GM21367 (cell line): ENCODE measurements around the gene CCDC170.
"Not testable (repeated sequence)": the region's sequence is repeated elsewhere in the genome, so short reads cannot be mapped to it uniquely, and the experiment has no call there.

ENCODE experiments used
- ATAC-seq: cut with Tn5 transposase; IDR thresholded peaks from one replicate; pipeline ENCODE4 v1.9.1; 2021; ENCODE audit not compliant: unreplicated experiment

The CCDC170 gene

DNA sequence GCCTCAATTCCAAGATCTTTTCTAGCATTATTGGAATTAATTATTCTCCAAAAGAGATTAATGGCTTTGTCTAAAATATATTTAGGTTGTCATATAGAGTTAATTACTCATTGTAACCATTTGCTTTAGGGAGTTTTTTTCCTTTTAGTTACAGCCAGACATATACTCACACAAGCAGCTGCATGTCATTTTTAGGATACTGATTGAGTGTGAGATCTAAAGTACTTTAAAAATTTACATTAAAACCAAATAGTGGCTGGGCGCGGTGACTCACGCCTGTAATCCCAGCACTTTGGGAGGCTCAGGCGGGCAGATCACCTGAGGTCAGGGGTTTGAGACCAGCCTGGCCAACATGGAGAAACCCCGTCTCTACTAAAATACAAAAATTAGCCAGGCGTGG, 51.1 kb downstream of the CCDC170 start:
- not testable (repeated sequence) for ATAC-seq

DNA sequence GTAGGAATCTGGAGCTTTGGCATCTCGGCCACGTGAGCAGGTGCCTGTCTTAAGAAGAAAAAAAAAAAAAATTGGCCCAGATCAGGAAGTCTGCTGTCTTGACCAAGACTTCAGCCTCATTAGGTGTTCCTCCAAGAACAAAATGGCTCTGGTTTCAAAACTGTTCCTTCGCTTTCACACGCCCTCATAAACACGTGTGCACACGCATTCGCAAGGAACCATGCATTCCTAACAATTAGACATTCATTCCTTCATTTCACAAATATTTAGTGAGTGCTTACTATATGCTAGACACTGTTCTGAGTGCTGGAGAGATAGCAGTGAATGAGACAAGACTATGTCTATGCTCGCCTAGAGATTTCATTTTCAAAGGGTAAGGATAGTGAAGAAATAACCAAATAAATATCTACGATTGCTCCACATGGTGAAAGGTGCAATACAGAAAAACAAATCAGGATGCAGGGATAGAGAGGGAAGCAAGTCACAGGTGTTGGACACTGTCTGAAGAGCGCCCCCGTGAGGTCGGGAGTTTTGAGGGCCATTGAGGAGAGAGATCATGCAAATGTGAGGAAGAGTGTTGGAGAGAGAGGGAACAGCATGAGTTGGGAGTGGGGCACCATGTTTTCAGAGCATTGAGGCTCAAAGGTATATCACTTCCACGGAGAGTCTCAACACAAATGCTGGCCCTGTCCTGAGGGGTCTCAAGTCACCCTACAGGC, 53.3 kb downstream of the CCDC170 start:
- ATAC-seq = no peak

- ATAC-seq = no peak
Observed at GRCh38 chr6:151548201-151548600, 54.4 kb downstream of the CCDC170 start.

GRCh38 chr6:151549790-151550189, 56.0 kb downstream of the CCDC170 start:
- ATAC-seq = no peak

DNA sequence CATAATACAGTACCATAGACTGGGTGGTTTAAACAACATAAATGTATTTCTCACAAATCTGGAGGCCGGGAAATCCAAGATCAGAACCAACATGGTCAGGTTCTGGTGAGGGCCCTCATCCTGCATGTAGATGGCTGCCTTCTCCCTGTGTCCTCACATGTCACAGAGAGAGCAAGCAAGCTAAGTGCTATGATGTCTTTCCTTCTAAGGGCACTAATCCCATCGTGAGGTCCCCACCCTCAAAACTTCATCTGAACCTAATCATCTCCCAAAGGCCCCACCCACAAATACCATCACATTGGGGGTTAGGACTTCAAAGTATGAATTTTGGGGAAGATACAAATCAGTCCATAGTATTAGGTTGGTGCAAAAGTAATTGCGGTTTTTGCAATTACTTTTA, 56.8 kb downstream of the CCDC170 start:
- no peak for ATAC-seq

DNA sequence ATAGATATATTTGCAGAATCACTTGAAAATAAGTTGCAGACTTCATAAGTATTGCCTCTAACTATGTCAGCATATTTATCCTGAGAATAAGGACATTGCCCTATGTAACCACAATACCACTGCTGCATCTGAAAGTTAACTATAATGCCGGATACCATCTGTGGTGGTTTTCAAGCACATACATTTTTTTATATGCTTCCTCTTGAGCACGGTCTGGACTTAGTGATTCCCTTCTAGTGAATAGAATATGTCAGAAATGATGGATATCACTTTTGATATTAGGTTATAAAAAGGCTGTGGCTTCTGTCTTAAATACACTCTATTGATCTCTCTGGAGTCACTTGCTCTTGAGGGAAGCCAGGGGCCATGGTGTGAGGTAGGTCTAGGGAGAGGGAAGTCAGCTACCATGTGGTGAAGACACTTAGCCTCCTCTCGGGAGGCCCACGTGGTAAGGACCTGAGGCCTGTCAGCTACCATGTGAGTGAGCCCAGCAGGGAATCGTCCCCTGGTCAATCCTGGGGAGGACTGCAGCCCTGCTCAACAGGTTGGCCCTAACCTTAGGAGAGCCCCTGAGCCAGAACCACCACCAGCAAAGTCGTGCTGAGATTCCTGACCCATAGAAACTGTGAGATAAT, 57.5 kb downstream of the CCDC170 start:
- ATAC-seq = no peak

DNA sequence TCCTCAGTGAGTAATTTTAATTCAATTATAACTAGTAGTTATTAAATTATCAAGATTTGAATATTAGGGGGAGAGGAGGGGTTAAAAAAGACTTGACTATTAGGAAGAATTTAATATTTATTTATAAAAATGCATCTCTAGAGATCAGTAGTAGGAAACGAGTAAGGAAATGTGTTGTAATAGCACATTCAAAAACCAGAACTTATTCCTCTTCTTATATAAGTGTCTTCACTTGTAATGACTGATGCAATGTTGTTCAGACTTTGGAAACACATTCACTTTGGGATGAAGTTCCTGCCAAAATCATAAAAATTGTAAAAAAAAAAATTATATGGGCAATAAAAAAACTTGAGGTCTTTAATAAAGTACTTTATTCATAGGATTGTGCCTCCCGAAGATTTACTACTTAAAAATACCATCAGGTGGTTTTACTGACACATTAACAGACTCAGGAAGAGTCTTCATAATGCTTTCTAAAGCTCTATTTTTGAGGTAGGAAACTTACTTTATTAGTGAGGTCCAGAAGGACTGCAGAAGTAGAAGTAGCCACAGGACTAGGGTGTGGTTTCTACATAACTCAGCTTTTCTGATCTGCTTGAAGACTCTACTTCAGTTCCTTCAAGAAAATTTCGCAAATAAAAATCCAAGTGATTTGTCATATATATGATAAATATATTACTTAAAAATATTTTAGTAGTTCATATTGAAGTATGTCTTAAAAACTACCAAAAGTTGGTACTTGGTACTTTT, 59.8 kb downstream of the CCDC170 start:
- no peak for ATAC-seq

DNA sequence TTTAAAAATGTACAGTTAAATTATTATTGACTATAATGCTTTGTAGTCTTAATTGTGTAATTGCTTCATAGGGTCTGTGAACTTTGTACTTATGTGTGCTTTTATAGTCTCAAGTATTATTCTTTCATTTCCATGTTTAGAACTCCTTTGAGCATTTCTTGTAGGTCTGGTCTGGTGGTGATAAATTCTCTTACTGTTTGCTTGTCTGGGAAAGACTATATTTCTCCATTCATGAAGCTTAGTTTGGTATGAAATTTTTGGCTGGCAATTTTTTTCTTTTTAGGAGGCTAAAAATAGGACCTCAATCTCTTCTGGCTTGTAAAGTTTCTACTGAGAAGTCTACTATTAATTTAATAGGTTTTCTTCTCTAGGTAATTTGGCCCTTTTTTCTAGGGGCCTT, 67.4 kb downstream of the CCDC170 start:
- ATAC-seq = no peak

GRCh38 chr6:151564654-151565053, 70.8 kb downstream of the CCDC170 start:
- no peak for ATAC-seq

DNA sequence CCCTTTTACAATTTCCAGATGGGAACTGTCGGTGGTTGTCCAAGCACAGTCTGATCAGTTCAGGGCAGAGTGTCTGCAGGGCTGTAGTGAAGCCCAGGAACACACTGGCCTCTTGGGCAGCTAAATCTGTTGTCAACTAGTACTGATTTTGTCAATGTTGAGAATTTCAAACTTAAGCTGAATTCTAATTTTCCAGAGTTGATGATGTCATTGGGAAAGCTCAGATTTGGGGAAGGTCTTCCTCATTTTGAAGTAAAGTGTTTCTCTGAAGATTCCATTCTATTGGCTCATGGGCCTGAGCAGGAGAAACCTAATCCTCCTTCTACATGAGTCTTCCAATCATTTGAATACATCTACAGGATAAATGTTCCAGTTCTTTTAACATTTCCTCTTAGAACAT, 72.1 kb downstream of the CCDC170 start:
- ATAC-seq = no peak

DNA sequence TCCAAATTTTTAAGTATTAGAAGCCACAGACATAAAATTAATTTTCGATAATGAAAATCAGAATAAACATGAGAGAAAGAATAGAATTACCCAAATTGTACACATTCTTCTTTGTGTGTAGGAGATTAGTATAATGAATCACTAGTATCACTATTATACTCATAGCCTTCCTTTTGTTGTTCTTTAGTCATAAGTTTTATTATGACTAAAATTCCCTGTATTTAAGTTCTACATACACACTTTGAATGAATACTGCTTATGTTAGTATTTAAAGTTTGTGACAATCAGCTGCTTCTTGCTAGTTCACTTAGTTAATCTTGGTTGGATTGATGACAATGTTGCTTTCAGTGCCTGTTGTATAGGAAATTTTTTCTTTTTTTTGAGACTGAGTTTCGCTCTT, 72.7 kb downstream of the CCDC170 start:
- no peak for ATAC-seq

GRCh38 chr6:151576633-151577032, 82.8 kb downstream of the CCDC170 start:
- no peak for ATAC-seq

DNA sequence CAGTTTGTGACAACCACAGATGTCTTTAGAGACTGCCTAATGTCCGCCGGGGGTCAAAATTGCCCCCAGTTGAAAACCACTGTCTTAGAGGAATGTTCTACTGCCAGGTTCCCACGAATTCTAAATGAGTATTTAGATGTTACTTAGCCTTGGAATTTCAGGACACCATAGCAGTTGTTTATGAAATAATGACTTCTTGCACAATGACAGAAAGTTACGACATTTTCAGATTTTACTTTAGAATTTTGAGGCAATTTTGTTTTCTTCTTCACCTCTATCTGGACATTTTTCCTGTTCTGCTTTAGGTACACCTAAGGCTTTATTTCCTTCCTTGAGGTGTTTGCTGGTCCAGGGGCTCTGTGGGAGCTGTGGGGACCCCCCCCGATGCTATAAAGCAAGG, 83.4 kb downstream of the CCDC170 start:
- ATAC-seq = no peak

- ATAC-seq = no peak
Observed at GRCh38 chr6:151585741-151586140, 91.9 kb downstream of the CCDC170 start.

GRCh38 chr6:151589667-151590066, 95.8 kb downstream of the CCDC170 start:
- ATAC-seq = no peak

GRCh38 chr6:151590742-151591141, 96.9 kb downstream of the CCDC170 start:
- no peak for ATAC-seq

DNA sequence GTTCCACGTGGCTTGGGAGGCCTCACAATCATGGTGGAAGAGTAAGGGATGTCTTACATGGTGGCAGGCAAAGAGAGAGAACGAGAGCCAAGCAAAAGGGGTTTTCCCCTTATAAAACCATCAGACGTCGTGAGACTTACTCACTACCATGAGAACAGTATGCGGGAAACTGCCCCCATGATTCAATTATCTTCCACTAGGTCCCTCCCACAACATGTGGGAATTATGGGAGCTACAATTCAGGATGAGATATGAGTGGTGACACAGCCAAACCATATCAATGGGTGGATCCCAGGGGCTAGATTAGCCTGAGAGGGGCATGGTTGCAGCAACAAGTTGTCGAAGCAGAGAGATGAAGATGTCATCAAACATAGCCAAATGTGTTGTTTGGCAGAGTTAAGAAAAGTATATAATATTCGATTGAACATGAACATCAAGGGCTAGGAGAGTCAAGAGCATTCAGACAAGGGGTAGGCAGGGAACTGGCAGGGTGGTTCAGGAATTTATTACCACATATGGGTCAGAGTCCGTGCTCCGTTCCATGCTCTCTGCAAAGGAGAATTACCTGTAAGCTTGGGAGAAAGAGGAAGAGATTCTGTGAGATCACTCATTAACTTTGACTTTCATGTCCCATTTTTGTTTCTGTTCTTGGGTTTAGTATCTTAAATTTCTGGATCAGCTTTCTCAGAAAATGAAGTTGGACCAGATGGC, 98.8 kb downstream of the CCDC170 start:
- ATAC-seq = no peak

DNA sequence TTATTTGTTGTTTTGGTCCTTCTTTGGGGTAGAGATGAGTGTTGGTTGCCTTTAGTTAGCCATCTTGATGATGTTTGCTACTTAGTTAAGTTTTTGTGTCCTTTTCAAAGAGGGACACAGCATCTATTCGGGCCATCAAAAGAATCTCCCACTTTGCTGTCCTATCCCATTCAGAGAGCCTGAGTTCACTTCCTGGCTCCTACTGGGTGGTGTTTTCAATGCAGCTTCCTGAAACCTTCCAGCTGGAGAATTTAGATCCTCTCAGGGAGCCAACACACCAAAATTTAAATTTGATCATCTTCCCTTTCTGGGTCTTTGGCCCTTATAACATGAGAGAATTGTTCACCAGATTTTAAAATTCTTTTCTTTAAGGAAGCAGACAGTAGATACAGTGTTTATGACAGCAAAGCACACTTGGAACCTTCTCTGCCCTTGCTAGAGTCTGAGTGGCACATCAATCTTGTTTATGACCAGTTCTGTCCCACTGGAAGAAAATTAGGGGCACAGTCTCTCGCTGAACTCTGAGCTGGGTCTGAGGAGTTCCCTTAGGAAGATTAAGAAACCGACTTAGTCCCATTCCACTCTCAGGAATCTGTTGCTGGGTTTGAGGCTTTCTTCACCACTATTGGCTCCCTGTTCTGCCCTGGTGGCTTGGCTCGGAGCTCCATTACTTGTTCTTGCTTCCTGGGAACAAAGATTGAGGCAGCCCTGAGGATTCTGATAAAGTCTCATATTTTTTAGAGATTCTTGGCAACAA, 115.5 kb downstream of the CCDC170 start:
- no peak for ATAC-seq

- no peak for ATAC-seq
Observed at GRCh38 chr6:151610326-151610725, 116.5 kb downstream of the CCDC170 start.

- ATAC-seq = no peak
Observed at GRCh38 chr6:151614630-151615029, 120.8 kb downstream of the CCDC170 start.

DNA sequence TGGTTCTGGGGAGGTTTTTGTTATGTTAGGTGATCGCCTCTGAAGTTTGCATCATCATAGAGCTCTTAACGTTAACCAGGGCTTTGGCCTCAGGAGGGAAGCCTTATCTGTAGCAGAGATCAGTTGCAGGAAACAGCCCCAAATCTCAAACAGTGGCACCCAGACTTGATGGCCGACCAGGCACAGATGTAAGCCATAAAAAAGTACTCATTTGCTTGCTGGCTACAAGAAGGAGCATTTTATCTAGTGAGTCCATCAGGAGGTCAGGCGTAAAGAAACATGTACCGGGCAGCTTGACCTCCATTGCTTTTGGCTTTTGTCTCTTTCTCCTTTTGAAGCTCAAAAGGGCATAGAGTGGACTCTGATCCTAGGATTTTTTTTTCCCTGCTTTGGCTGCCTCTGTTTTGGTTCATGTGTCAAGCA, 122.3 kb downstream of the CCDC170 start:
- ATAC-seq = no peak
